Keratinocyte (primary cell): ENCODE data around the gene AMIGO2.
A peak's percentile ranks its signal among the peaks of the same experiment; 100 is the strongest.

Experiments used
- CTCF ChIP-seq, 3 experiments: IDR thresholded peaks in 1 of 3; conservative IDR thresholded peaks in 1 of 3; optimal IDR thresholded peaks in 1 of 3; 2 replicates in 2 of 3; 3 replicates in 1 of 3; pipeline versions ENCODE3 to v1.5.1; 2011; ENCODE audit warnings: low read length in 3 of 3, mild to moderate bottlenecking in 3 of 3, moderate library complexity in 2 of 3, control low read depth in 1 of 3, inconsistent platforms in 1 of 3; ENCODE audit not compliant: insufficient read depth in 2 of 3; ENCODE audit errors: extremely low read depth in 1 of 3
- EZH2 ChIP-seq: IDR thresholded peaks from one replicate; pipeline ENCODE4 v1.6.1; 2012; ENCODE audit warnings: inconsistent platforms, mild to moderate bottlenecking, low read length, moderate library complexity

- TF ChIP-seq CTCF (optimal IDR thresholded peaks at IDR 0.05 in 1 of 3, IDR thresholded peaks at IDR 0.05 in 1 of 3, conservative IDR thresholded peaks at IDR 0.05 in 1 of 3; ENCODE audit: extremely low read depth in 1 of 3, insufficient read depth in 2 of 3, low read length in 3 of 3) (peak in 2 of 3 experiments; percentile 24 to 32), EZH2 (no peak)
These were observed 47.1 kb downstream of the AMIGO2 start for GRCh38 chr12:47032644-47033043.
